ENCODE results near the gene GNA14. TPM values are rescaled to one million over a fixed set of nuclear protein-coding genes. Genes with fewer than 3 reads are reported as not detected.

The GNA14 gene
- polyA plus RNA-seq, 1 experiment, result 0.22 TPM

DNA sequence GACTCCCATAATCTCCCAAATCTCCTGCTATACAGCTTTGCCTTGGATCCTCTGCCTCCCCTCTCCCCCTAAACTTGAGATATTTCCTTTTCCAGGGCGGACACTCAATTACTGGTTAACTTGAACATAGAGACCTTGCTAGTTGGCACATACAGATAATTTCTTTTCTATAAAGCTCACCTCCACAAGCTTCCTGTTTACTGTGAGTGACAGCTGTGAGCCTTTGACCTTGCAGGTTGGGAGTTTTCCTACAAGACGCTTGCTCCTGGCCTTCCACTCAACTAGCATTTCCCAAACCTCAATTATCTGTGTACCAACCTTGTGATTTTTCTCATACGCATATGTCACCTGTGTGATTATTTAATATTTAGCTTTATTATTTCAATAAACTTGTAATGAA is 114.5 kb downstream of the GNA14 start:
- no peak overlapping the region for H3K4me3 ChIP-seq (ENCODE audit: low read depth, low read length)
- no peaks in the 10 kb centered on the region for H3K36me3 ChIP-seq (ENCODE audit: control insufficient read depth, insufficient read depth, low read length)
- DNase-seq (ENCODE audit: low read depth), result no peak
- CTCF ChIA-PET, result no interaction called here
- TF ChIP-seq, protein P1, sequence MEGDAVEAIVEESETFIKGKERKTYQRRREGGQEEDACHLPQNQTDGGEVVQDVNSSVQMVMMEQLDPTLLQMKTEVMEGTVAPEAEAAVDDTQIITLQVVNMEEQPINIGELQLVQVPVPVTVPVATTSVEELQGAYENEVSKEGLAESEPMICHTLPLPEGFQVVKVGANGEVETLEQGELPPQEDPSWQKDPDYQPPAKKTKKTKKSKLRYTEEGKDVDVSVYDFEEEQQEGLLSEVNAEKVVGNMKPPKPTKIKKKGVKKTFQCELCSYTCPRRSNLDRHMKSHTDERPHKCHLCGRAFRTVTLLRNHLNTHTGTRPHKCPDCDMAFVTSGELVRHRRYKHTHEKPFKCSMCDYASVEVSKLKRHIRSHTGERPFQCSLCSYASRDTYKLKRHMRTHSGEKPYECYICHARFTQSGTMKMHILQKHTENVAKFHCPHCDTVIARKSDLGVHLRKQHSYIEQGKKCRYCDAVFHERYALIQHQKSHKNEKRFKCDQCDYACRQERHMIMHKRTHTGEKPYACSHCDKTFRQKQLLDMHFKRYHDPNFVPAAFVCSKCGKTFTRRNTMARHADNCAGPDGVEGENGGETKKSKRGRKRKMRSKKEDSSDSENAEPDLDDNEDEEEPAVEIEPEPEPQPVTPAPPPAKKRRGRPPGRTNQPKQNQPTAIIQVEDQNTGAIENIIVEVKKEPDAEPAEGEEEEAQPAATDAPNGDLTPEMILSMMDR (IDR thresholded peaks at IDR 0.05; ENCODE audit: insufficient read depth, low read depth, low read length), result no peak
- POLR2A ChIA-PET, result no interaction called here
- H3K27me3 ChIP-seq (ENCODE audit: control insufficient read depth, insufficient read depth, low read length), result no peaks in the 10 kb centered on the region

DNA sequence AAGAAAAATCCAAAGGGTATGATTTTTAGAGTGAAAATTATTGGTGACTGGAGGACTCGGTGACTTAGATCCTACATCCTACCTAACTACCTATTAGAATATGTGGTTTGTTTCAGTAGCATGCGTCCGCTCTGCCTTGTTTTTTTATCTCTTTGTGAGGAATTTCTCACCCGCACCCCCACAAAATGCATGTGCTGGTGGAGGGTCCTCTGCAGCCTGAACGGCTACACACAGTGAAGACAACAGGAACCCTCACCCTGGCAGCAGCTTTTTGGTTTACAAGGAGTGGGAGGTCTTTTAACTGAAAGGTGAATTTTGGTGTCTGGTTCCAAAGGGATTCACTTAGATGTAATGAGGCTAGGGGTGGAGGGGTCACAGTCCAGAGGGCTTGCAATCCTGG is 115.5 kb downstream of the GNA14 start:
- CTCF ChIA-PET, result interaction anchor here (0.6 kb wide), 1 partner anchor 13 kb away, joined by 3 read pairs; no protein-coding TSS in a partner anchor
- no peak for DNase-seq (ENCODE audit: low read depth)
- POLR2A ChIA-PET, result interaction anchor here (0.6 kb wide), 1 partner anchor 1150 kb away, joined by 9 read pairs; no protein-coding TSS in a partner anchor
- Histone ChIP-seq H3K27me3 (ENCODE audit: control insufficient read depth, insufficient read depth, low read length) (no peaks in the 10 kb centered on the region; the same call in 1 of the 2 replicates), H3K4me3 (ENCODE audit: low read depth, low read length) (no peak overlapping the region), H3K36me3 (ENCODE audit: control insufficient read depth, insufficient read depth, low read length) (no peaks in the 10 kb centered on the region)
- TF ChIP-seq, protein P1 (IDR thresholded peaks at IDR 0.05; ENCODE audit: insufficient read depth, low read depth, low read length), result no peak

DNA sequence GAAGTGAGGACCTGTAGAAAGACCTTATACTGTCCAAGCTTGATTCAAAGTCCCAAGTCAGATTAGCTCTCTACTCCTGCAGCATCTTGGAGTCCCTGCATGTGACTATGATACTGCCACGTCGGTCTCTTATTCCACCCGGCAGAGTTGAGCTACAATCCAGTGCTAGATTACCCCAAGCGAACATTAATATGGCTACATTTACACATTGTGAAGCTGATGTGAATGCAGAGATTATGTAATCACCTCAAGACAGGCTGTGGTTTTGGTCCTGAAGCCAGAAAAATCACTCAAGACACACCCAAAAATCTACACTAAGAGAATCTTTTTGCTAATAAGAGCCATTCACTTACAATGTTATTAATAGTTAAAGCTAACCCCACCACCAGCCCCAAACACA is 116.7 kb downstream of the GNA14 start:
- TF ChIP-seq, protein P1 (IDR thresholded peaks at IDR 0.05; ENCODE audit: insufficient read depth, low read depth, low read length), result no peak
- CTCF ChIA-PET, result interaction anchor here (0.6 kb wide), 1 partner anchor 20 kb away, joined by 3 read pairs; no protein-coding TSS in a partner anchor
- POLR2A ChIA-PET, result no interaction called here
- Histone ChIP-seq H3K4me3 (ENCODE audit: low read depth, low read length) (no peak overlapping the region), H3K27me3 (ENCODE audit: control insufficient read depth, insufficient read depth, low read length) (no peaks in the 10 kb centered on the region; the same call in 1 of the 2 replicates), H3K36me3 (ENCODE audit: control insufficient read depth, insufficient read depth, low read length) (no peaks in the 10 kb centered on the region)
- DNase-seq (ENCODE audit: low read depth), result no peak

DNA sequence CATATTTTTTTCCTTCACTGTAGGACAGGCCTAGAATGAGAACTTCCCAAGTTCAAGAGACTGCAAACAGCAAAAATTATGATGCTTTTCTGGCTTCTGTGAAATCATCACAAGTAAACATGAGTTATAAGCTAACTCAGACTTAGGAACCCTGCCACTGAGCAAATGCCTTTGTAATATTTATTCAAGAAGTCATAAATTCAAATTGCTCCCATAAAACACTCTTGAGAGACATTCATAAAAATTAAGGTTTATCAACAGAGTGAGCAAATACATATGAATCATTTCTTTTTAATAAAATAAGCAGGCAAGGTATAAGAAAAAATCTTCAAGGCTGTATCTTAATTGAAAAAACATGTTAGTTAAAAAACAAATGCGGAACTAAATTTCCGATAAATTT is 124.2 kb downstream of the GNA14 start:
- Histone ChIP-seq H3K4me3 (ENCODE audit: low read depth, low read length) (no peak overlapping the region), H3K36me3 (ENCODE audit: control insufficient read depth, insufficient read depth, low read length) (no peaks in the 10 kb centered on the region), H3K27me3 (ENCODE audit: control insufficient read depth, insufficient read depth, low read length) (peaks cover 2% of the 10 kb centered on the region)
- ChIA-PET POLR2A (no interaction called here), CTCF (no interaction called here)
- TF ChIP-seq, protein P1 (IDR thresholded peaks at IDR 0.05; ENCODE audit: insufficient read depth, low read depth, low read length), result no peak
- peak; percentile 37 for DNase-seq (ENCODE audit: low read depth)

DNA sequence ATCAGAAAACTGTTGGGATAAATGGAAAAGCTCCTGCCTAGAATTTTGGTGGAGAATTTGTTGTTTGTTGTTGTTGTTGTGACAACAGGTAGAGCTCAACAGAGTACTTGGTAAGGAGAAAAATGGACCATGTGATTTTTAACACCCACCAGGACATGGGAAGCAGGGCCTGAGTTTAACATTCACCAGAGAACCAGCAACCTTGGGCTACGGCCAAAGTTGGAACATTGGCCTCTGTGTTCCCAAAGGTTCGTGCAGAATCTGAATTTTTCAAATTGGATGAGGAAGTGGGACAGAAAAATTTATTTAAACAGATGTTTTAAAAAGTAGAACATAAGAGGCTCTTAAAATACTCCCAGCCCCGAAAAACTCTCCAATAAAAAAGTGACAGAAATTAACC is 127.0 kb downstream of the GNA14 start:
- TF ChIP-seq, protein P1 (IDR thresholded peaks at IDR 0.05; ENCODE audit: insufficient read depth, low read depth, low read length), result no peak
- no peak for DNase-seq (ENCODE audit: low read depth)
- ChIA-PET CTCF (no interaction called here), POLR2A (no interaction called here)
- Histone ChIP-seq H3K4me3 (ENCODE audit: low read depth, low read length) (no peak overlapping the region), H3K27me3 (ENCODE audit: control insufficient read depth, insufficient read depth, low read length) (peaks cover 2% of the 10 kb centered on the region), H3K36me3 (ENCODE audit: control insufficient read depth, insufficient read depth, low read length) (no peaks in the 10 kb centered on the region)
